Neutrophil (primary cell): ENCODE data around the gene FILIP1.

Experiments used
- H3K27ac ChIP-seq: fragments of 200-600 bp; sonication (generic); 2 replicates; pipeline ENCODE4 v1.5.1; 2016; ENCODE audit warnings: mild to moderate bottlenecking, moderate library complexity
- H3K27me3 ChIP-seq: fragments of 200-600 bp; sonication (generic); 2 replicates; pipeline ENCODE4 v1.6.0; 2016; ENCODE audit warnings: mild to moderate bottlenecking
- H3K36me3 ChIP-seq: fragments of 200-600 bp; sonication (generic); 2 replicates; pipeline ENCODE4 v1.5.1; 2017
- H3K4me1 ChIP-seq, 2 experiments: fragments of 200-600 bp in 1 of 2; sonication (generic) in 1 of 2; 1 replicate in 1 of 2; 2 replicates in 1 of 2; pipeline versions ENCODE4 v1.5.1 to v1.6.1; 2013 to 2016; ENCODE audit warnings: low read depth in 1 of 2, low read length in 1 of 2, mild to moderate bottlenecking in 1 of 2, moderate library complexity in 1 of 2; ENCODE audit not compliant: control insufficient read depth in 1 of 2, insufficient read depth in 1 of 2
- H3K4me3 ChIP-seq, 2 experiments: fragments of 200-600 bp in 1 of 2; sonication (generic) in 1 of 2; 1 replicate in 1 of 2; 2 replicates in 1 of 2; pipeline ENCODE4 v1.5.1; 2013 to 2016; ENCODE audit warnings: low read depth in 1 of 2, low read length in 1 of 2, mild to moderate bottlenecking in 1 of 2, moderate library complexity in 1 of 2
- H3K9me3 ChIP-seq: fragments of 200-600 bp; sonication (generic); 2 replicates; pipeline ENCODE4 v1.5.1; 2016
- CTCF ChIP-seq: fragments of 200-600 bp; sonication (generic); IDR thresholded peaks from 2 replicates; pipeline ENCODE4 v1.5.1; 2016; ENCODE audit warnings: antibody characterized with exemption

The FILIP1 gene

DNA sequence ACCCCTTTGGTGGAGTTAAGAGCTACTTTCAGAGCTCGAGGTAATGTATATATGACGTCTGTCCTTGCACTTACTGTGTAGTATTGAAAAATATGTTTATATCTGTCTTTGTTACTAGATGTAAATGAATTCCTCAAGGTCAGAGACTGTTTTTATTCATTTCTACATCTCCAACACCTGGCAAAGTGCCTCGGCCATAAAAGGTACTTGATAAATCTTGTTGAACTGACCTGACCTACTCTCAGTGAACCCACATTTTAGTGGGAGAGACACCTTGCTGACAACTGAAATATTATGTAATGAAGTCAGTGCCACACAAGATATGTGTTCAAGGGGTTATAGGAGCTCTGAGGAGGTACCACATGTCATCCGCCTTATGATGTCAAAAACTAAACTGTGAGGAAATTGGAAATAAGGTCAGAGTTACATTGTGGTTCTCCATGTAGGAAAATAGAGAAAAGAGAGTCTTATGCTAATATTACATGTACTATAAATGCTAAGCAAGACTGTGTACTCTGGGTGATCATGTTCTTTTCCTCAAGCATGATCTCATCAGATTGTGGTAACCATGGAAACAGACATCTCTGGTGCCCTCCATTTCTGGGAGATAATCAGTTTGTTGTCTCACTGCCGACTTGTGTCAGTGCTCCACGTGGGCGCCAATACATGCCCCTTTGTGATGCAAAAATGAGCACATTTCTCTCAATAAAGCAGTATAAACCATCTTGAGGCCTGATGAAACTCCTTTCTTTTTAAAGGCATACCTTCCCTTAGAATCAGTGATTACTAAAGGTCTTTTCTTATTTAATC lies 203.3 kb downstream of the FILIP1 start:
- Histone ChIP-seq H3K4me1 (peaks cover 19 to 22% of the 10 kb centered on the region in 2 experiments), H3K27me3 (no peaks in the 10 kb centered on the region), H3K4me3 (no peak overlapping the region), H3K36me3 (no peaks in the 10 kb centered on the region), H3K27ac (no peak overlapping the region), H3K9me3 (no peaks in the 10 kb centered on the region)
- no peak for TF ChIP-seq CTCF

DNA sequence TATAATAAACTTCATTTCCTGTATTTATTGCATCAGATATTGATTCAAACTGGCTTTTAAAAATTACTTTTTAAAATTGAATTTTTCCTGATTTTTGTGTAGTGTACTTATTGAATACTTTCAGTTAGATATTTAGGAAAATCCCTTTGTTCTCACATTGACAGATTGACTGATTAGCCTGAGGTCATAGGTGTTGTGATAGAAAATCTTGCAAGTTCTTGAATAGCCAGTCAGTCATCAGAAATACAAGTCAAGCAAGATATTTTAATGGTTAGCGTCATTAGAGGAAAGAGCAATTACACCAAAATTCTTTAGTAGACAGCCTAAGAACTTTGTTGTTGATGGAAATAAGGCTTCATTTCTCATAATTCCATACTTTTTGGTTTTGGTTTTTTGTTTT lies 205.6 kb downstream of the FILIP1 start:
- H3K9me3 ChIP-seq, result no peaks in the 10 kb centered on the region
- H3K27ac ChIP-seq, result no peak overlapping the region
- no peaks in the 10 kb centered on the region for H3K27me3 ChIP-seq
- H3K4me1 ChIP-seq, result peaks cover 32 to 40% of the 10 kb centered on the region in 2 experiments
- no peak for TF ChIP-seq CTCF
- H3K4me3 ChIP-seq, result no peak overlapping the region
- no peaks in the 10 kb centered on the region for H3K36me3 ChIP-seq

DNA sequence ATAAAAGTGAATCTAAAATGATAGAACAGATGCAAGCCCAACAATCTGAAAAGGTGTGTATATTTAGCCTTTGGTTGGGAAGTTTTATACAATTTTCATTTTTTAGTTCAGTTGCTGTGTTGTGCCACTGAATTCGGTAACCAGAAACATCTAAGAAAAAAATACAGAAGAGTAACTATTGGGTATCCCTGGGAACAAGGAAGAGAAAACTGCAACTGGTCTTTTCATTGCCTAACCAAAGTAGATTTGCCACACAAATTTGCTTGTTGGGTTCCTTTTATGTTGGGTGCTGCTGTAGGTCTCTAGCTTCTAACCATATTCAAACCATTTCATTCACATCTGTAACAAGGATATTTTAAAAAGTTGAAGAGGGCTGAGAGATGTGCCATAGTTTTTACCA lies 206.2 kb downstream of the FILIP1 start:
- H3K9me3 ChIP-seq, result no peaks in the 10 kb centered on the region
- peaks cover 38 to 46% of the 10 kb centered on the region in 2 experiments for H3K4me1 ChIP-seq
- H3K27me3 ChIP-seq, result no peaks in the 10 kb centered on the region
- H3K4me3 ChIP-seq, result no peak overlapping the region
- no peak for TF ChIP-seq CTCF
- H3K27ac ChIP-seq, result no peak overlapping the region
- H3K36me3 ChIP-seq, result no peaks in the 10 kb centered on the region

DNA sequence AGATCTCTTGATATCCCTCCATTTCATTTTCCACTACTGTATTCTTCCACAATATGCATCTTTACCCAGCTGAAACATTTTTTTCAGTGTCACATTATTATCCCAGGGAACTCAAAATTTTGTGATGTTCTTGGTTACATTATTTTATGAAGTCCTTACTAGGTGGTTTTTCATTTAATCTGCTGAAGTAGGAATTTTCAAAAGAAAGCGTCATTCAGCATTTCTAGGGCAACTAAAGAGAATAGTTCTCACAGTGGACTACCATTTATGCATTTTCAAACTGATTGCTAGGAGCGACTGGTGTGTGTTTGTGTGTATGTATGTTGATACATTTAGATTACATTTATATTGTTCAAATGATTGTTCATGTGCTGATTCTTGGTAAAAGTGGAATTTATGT lies 206.6 kb downstream of the FILIP1 start:
- Histone ChIP-seq H3K4me3 (no peak overlapping the region), H3K27ac (no peak overlapping the region), H3K4me1 (peaks cover 42 to 50% of the 10 kb centered on the region in 2 experiments), H3K9me3 (no peaks in the 10 kb centered on the region), H3K36me3 (no peaks in the 10 kb centered on the region), H3K27me3 (no peaks in the 10 kb centered on the region)
- TF ChIP-seq CTCF, result no peak

DNA sequence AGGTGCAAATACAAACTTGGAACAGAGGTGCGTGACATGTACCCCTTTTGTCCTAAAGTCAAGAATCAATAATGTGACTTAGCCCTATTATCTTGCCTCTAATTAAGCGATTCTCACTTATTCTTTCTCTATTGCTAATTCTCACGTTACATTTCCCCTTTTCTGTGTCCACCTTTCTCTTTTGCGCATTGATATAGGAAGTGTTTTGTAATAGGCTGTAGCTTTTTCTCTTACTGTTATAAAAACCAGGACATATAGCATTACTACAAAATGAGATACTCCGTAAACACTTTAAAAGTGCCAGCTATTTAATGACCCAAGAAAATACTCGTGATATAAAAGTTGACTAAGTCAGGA lies 208.3 kb downstream of the FILIP1 start:
- Histone ChIP-seq H3K27ac (peak overlapping the region; percentile 92), H3K36me3 (no peaks in the 10 kb centered on the region), H3K4me3 (peak overlapping the region; percentile 95), H3K4me1 (peaks cover 53 to 61% of the 10 kb centered on the region in 2 experiments), H3K27me3 (no peaks in the 10 kb centered on the region), H3K9me3 (no peaks in the 10 kb centered on the region)
- no peak for TF ChIP-seq CTCF
